GM21576 (cell line): ENCODE results near the gene DHX8.
A peak's percentile ranks its signal among the peaks of the same experiment; 100 is the strongest.
"Not testable (repeated sequence)": the region's sequence is repeated elsewhere in the genome, so short reads cannot be mapped to it uniquely, and the experiment has no call there.

Experiments used
- ATAC-seq: cut with Tn5 transposase; IDR thresholded peaks from one replicate; pipeline ENCODE4 v1.9.1; 2021; ENCODE audit warnings: mild to moderate bottlenecking, moderate library complexity; ENCODE audit not compliant: unreplicated experiment

Gene DHX8

GRCh38 chr17:43483674-43484551 lies at the start of gene DHX8:
DHX8 (plus strand) TSS chr17:43483975; CDS start chr17:43484038, 63 bp downstream.
- ATAC-seq, result peak; percentile 89

GRCh38 chr17:43434902-43435319 lies 48.9 kb upstream of the DHX8 start:
- ATAC-seq, result no peak

DNA sequence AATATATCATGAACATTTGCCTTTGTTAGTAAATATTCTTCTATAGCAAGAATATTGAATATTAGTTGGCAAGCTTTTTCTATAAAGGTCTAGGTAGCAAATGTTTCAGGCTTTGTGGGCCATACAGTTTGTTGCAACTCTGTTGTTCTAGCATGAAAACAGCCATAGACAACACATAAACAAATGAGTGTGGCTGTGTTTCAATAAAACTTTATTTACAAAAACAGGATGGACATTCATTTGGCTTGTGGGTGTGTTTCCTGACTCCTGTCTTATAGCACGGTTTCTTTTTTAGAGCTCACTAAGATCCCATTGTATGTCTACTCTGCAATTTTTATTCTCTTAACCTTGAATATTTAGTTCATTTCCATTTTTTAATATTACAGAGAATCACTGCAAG lies 46.0 kb upstream of the DHX8 start:
- ATAC-seq, result no peak

GRCh38 chr17:43438626-43439025 lies 45.1 kb upstream of the DHX8 start:
- no peak for ATAC-seq

- ATAC-seq, result no peak
Measured at GRCh38 chr17:43439041-43439440, 44.7 kb upstream of the DHX8 start.

- no peak for ATAC-seq
Measured at GRCh38 chr17:43442711-43443110, 41.1 kb upstream of the DHX8 start.

DNA sequence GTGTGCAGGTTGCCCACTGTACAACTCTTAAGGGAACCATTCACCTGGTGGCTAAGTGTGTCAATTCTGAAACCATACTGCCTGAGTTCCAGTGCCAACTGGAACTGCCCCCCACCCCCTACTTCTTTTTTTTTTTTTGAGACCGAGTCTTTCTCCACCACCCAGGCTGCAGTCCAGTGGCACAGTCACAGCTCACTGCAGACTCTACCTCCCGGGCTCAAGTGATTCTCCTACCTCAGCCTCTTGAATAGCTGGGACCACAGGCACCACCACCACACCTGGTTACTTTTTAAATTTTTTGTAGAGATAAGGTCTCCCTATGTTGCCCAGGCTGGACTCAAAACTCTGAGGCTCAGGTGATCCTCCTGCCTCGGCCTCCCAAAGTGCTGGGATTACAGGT lies 40.4 kb upstream of the DHX8 start:
- ATAC-seq, result no peak

DNA sequence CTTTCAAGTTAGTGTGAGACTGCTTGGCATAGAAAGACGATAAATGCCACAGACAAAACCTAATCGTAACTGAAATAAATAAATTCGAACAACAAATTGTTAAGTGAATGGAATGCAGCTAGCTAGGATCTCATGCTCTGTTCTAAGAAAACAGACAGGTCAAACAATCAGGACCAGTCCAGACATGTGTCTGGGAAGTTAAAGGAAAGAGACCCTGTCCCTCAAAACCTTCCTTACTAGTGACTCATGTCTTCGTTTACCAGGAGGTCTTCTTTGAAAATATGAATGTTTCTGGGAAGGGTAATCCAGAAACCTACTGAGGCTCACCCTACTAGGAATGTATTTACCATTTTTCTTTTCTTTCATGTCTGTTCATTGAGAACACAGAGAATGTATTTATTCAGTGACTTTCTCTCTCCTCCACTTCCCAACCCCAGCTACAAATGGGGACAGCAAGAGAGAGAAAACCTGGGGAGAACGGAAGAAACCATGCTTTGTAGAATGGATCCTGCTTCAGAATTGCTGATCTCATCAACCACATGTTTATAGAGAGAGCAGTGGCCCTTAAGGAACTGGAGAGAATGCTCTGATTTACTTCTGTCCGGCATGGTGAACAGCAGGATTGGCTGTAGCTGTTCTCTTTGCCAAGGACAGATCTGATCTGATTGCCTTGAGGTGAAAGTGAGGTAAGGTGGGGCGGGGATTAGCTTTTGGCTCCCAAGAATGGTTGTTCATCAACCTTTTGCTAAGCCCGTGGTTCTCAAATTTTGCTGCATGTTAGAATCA lies 39.4 kb upstream of the DHX8 start:
- ATAC-seq, result no peak

- no peak for ATAC-seq
Measured at GRCh38 chr17:43445009-43445589, 38.7 kb upstream of the DHX8 start.

GRCh38 chr17:43446773-43447172 lies 37.0 kb upstream of the DHX8 start:
- ATAC-seq, result no peak

- ATAC-seq, result no peak
Measured at GRCh38 chr17:43448720-43449469, 34.9 kb upstream of the DHX8 start.

DNA sequence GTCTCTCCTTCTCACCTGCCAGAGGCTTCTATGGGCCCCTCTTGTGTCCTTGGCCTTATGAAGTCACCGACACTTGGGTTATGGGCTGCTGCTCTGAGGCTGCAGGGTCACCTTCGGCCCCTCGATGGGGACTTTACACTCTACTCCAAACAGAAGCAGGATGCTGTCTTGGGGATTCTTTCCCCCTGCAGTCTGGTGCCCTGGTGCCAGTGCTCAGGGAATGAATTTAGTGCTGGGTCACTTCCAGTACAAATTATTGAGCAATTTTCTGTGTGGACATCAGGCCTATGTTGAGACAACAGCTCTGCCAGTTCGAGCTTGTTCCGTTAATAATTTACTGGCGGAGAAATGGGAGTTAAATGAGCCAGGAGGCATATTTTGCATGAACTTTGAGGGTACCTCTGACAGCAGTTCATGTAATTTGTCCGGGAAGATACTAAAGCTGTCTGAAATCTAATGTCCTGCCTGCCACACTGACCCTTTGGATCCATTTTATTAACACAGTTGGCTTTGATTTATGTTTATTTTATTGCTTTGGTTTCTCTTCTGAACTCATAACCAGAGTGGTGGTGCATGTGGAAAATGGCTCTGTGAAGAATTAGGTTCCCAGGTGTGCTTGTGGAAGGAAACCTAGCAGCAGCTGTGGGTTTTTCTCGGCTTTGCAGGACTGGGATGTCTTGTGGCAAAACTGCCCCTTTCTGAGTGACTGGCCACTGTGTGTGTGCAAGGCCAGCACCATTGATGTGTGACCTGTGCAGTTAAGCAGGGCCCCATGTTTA lies 34.1 kb upstream of the DHX8 start:
- no peak for ATAC-seq

DNA sequence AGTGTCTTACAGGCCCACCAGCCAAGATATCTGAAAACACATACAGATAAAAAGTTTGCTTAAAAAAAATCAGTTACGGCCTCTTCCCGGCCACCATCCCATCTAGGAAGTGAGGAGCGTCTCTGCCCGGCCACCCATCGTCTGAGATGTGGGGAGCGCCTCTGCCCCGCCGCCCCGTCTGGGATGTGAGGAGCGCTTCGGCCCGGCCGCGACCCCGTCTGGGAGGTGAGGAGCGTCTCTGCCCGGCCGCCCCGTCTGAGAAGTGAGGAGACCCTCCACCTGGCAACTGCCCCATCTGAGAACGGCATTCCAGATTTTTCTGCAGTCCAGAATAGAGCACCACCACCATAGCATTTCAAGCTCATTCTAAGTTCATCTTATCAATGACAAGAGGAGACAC lies 33.0 kb upstream of the DHX8 start:
- ATAC-seq, result not testable (repeated sequence)

DNA sequence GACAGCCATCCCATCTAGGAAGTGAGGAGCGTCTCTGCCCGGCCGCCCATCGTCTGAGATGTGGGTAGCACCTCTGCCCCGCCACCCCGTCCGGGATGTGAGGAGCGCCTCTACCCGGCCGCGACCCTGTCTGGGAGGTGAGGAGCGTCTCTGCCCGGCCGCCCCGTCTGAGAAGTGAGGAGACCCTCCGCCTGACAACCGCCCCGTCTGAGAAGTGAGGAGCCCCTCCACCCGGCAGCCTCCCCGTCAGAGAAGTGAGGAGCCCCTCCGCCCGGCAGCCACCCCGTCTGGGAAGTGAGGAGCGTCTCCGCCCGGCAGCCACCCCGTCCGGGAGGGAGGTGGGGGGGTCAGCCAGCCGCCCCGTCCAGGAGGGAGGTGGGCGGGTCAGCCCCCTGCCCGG lies 32.0 kb upstream of the DHX8 start:
- ATAC-seq, result not testable (repeated sequence)

- no peak for ATAC-seq
Measured at GRCh38 chr17:43453331-43453812, 30.4 kb upstream of the DHX8 start.

DNA sequence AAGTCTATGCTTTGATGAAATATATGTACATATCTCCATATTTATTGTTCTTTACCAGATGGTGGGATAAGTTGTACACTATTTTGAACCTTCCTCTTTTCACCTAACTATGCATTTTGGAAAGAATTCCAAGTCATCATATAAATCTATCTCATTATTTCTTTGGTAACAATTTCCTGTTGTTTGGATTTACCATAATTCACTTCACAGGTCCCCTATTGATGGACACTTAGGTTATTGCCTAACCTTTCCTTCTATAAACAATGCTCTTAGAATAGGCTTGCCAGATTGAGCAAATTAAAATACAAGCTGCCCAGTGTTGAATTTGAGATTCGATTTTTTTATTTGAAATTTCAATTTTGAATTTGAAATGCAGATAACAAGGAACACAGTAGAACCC lies 28.9 kb upstream of the DHX8 start:
- ATAC-seq, result no peak

DNA sequence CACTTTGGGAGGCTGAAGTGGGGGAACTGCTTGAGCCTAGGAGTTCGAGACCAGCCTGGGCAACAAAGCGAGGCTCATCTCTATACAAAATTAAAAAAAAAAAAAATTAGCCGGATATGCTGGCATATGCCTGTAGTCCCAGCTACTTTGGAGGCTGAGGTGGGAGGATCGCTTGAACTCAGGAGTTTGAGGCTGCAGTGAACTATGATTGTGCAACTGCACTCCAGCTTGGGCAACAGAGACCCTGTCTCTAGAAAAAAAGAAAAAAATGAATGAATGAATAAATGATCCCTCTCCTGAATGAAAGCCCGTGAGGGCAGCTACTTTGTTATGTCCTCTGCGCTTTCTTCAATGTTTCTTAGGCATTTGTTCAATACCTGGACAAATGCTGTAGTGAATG lies 27.7 kb upstream of the DHX8 start:
- ATAC-seq, result no peak

DNA sequence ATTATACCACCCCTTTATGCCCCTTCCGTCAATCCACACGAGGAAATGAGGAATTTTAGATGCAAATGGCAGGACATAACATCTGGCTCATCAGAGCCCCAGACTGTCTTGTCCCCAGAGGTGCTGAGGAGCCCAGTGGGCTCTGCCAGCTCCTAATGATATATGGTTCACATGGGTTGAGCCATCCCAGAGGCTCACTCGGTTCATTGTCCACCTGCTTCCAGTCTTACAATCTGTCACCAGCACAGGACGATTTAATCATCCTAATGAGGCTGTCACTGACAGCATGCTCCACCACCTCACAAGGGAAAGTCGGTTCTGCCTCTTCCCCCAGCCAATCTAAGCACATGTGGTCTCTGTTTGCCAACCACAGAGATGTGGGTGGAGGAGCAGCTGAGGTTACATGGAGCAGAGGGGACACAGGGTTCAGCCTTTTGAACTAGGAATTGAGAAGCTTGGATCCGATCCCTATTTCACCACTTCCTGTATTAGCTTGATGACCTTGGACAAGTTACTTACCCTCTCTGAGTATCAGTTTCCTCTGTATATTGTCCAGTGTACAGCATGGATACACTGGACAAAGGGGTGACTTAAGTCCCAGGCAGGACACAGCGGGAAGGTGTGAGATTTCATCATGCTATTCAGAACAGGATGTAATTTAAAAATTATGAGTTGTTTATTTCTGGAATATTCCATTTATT lies 27.0 kb upstream of the DHX8 start:
- ATAC-seq, result no peak

DNA sequence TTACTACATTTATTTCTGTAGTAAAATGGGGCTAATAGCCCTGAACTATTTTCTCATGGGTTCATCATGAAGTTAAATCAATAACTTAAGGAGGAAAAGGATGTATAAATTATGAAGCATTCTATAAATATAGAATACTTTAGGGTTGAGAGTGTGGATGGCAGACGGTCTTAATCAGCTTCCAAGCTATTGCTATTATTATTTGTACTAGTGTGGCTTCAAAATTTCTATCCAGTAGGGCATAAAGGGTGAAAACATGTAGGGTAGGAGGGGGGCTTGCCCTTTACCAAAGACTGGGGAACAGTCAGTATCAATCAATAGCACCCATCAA lies 26.4 kb upstream of the DHX8 start:
- no peak for ATAC-seq

GRCh38 chr17:43459878-43460277 lies 23.9 kb upstream of the DHX8 start:
- not testable (repeated sequence) for ATAC-seq
